Loucy (cell line): ENCODE results near the gene CLSTN2.

Experiments used
- H2AFZ ChIP-seq: fragments of 200-600 bp; sonication (generic); 2 replicates; pipeline ENCODE4 v1.6.0; 2016; ENCODE audit warnings: antibody characterized with exemption, mild to moderate bottlenecking, low read length, moderate library complexity
- H3F3A ChIP-seq: fragments of 200-600 bp; 2 replicates; pipeline ENCODE4 v1.6.0; 2016; ENCODE audit warnings: antibody characterized with exemption, low read depth, mild to moderate bottlenecking
- H3K27me3 ChIP-seq: fragments of 200-600 bp; sonication (generic); 2 replicates; pipeline ENCODE4 v1.6.1; 2014; ENCODE audit warnings: low read length, mild to moderate bottlenecking; ENCODE audit not compliant: insufficient read depth, poor library complexity, severe bottlenecking
- H3K36me3 ChIP-seq: fragments of 200-600 bp; sonication (generic); 2 replicates; pipeline ENCODE4 v1.6.1; 2016; ENCODE audit warnings: low read length; ENCODE audit not compliant: insufficient read depth
- H3K4me1 ChIP-seq: fragments of 200-600 bp; sonication (generic); 2 replicates; pipeline ENCODE4 v1.5.1; 2014; ENCODE audit warnings: low read length, mild to moderate bottlenecking; ENCODE audit not compliant: insufficient read depth, poor library complexity, severe bottlenecking
- H3K4me2 ChIP-seq: fragments of 200-600 bp; sonication (generic); 2 replicates; pipeline ENCODE4 v1.6.0; 2014; ENCODE audit warnings: antibody characterized with exemption, low read length, low read depth, mild to moderate bottlenecking; ENCODE audit not compliant: poor library complexity, severe bottlenecking
- H3K4me3 ChIP-seq: fragments of 200-600 bp; sonication (generic); 2 replicates; pipeline ENCODE4 v1.5.1; 2014; ENCODE audit warnings: low read length, mild to moderate bottlenecking, mixed read lengths; ENCODE audit not compliant: poor library complexity, severe bottlenecking
- H3K79me2 ChIP-seq: fragments of 200-600 bp; sonication (generic); 2 replicates; pipeline ENCODE4 v1.6.1; 2014; ENCODE audit warnings: low read length; ENCODE audit not compliant: insufficient read depth
- H3K9ac ChIP-seq: fragments of 200-600 bp; sonication (generic); 2 replicates; pipeline ENCODE4 v1.6.0; 2014; ENCODE audit warnings: mild to moderate bottlenecking, low read depth, low read length, moderate library complexity; ENCODE audit not compliant: poor library complexity, severe bottlenecking
- H3K9me2 ChIP-seq: fragments of 200-600 bp; sonication (generic); replicated peaks from 2 replicates; pipeline ENCODE4 v1.6.1; 2016; ENCODE audit warnings: low read depth, low read length, mixed read lengths
- H3K9me3 ChIP-seq: fragments of 200-600 bp; sonication (generic); 2 replicates; pipeline ENCODE4 v1.6.1; 2014; ENCODE audit warnings: mild to moderate bottlenecking, antibody characterized with exemption, low read length, low read depth; ENCODE audit not compliant: insufficient read depth
- H4K20me1 ChIP-seq: fragments of 200-600 bp; sonication (generic); 2 replicates; pipeline ENCODE4 v1.6.0; 2014; ENCODE audit warnings: antibody characterized with exemption, low read length, mild to moderate bottlenecking; ENCODE audit not compliant: insufficient read depth, poor library complexity, severe bottlenecking
- CTCF ChIP-seq: fragments of 200-600 bp; sonication (generic); conservative IDR thresholded peaks from 2 replicates; pipeline ENCODE4 v1.5.1; 2014; ENCODE audit warnings: mild to moderate bottlenecking, antibody characterized with exemption, low read length
- EZH2phosphoT487 ChIP-seq: fragments of 200-600 bp; IDR thresholded peaks from 2 replicates; pipeline ENCODE4 v1.6.1; 2018; ENCODE audit warnings: antibody characterized with exemption, mild to moderate bottlenecking, moderate library complexity, borderline replicate concordance

Gene CLSTN2

GRCh38 chr3:140446734-140447133 is 511.7 kb downstream of the CLSTN2 start:
- H3F3A ChIP-seq: no peaks in the 10 kb centered on the region
- H3K9ac ChIP-seq: no peak overlapping the region
- H3K4me1 ChIP-seq: no peaks in the 10 kb centered on the region
- no peak overlapping the region for H2AFZ ChIP-seq
- H3K36me3 ChIP-seq: no peaks in the 10 kb centered on the region
- no peak overlapping the region for H3K4me2 ChIP-seq
- no peaks in the 10 kb centered on the region for H3K27me3 ChIP-seq
- no peaks in the 10 kb centered on the region for H3K9me2 ChIP-seq
- H3K4me3 ChIP-seq: no peak overlapping the region
- H4K20me1 ChIP-seq: no peaks in the 10 kb centered on the region
- no peaks in the 10 kb centered on the region for H3K9me3 ChIP-seq
- no peaks in the 10 kb centered on the region for H3K79me2 ChIP-seq
- TF ChIP-seq CTCF: no peak
- no peak for TF ChIP-seq EZH2phosphoT487

GRCh38 chr3:140447136-140447535 is 512.2 kb downstream of the CLSTN2 start:
- no peaks in the 10 kb centered on the region for H4K20me1 ChIP-seq
- no peaks in the 10 kb centered on the region for H3K36me3 ChIP-seq
- H3K4me3 ChIP-seq: no peak overlapping the region
- H3K79me2 ChIP-seq: no peaks in the 10 kb centered on the region
- no peaks in the 10 kb centered on the region for H3K27me3 ChIP-seq
- TF ChIP-seq EZH2phosphoT487 (no peak), CTCF (no peak)
- H3K4me2 ChIP-seq: no peak overlapping the region
- no peaks in the 10 kb centered on the region for H3K9me2 ChIP-seq
- no peak overlapping the region for H3K9ac ChIP-seq
- H3K9me3 ChIP-seq: no peaks in the 10 kb centered on the region
- H2AFZ ChIP-seq: no peak overlapping the region
- H3F3A ChIP-seq: no peaks in the 10 kb centered on the region
- no peaks in the 10 kb centered on the region for H3K4me1 ChIP-seq

GRCh38 chr3:140448001-140448400 is 513.0 kb downstream of the CLSTN2 start:
- Histone ChIP-seq H3K4me3 (no peak overlapping the region), H3K36me3 (no peaks in the 10 kb centered on the region), H3K79me2 (no peaks in the 10 kb centered on the region), H3K9me3 (no peaks in the 10 kb centered on the region), H3K4me2 (no peak overlapping the region), H4K20me1 (no peaks in the 10 kb centered on the region), H3K9ac (no peak overlapping the region), H3K4me1 (no peaks in the 10 kb centered on the region), H3K9me2 (no peaks in the 10 kb centered on the region), H3F3A (no peaks in the 10 kb centered on the region), H2AFZ (no peak overlapping the region), H3K27me3 (no peaks in the 10 kb centered on the region)
- TF ChIP-seq CTCF: no peak
- TF ChIP-seq EZH2phosphoT487: no peak
